Fibroblast of villous mesenchyme (primary cell): ENCODE measurements around the gene PIMREG. TPM values are rescaled to one million over a fixed set of nuclear protein-coding genes. Genes with fewer than 3 reads are reported as not detected.

Source experiments
- DNase-seq: peaks from one replicate; pipeline ENCODE4 v3.0.0-alpha.2; 2010; ENCODE audit warnings: low read depth
- H3K4me3 ChIP-seq: 2 replicates; pipeline ENCODE4 v1.5.1; 2011; ENCODE audit warnings: low read depth, mild to moderate bottlenecking, low read length
- CTCF ChIP-seq: IDR thresholded peaks from 2 replicates; pipeline ENCODE4 v1.5.1; 2012; ENCODE audit warnings: low read depth, mild to moderate bottlenecking, low read length; ENCODE audit not compliant: insufficient read depth
- total RNA-seq: library from RNA; depleted of rRNA; stranded (reverse); fragments of >200 nt; gene quantifications from 2 replicates; pipeline ENCODE4 v1.2.3, GENCODE V29; 2012

Gene PIMREG
- 18.1 and 18.4 TPM in 2 replicates for total RNA-seq

GRCh38 chr17:6443692-6444570, at the start of gene PIMREG:
PIMREG (plus strand) TSS chr17:6444455; CDS start chr17:6445111, 656 bp downstream.
- peak; percentile 91 for DNase-seq
- H3K4me3 ChIP-seq, result peak within 1 kb of the TSS; percentile 77
- TF ChIP-seq CTCF, result no peak

DNA sequence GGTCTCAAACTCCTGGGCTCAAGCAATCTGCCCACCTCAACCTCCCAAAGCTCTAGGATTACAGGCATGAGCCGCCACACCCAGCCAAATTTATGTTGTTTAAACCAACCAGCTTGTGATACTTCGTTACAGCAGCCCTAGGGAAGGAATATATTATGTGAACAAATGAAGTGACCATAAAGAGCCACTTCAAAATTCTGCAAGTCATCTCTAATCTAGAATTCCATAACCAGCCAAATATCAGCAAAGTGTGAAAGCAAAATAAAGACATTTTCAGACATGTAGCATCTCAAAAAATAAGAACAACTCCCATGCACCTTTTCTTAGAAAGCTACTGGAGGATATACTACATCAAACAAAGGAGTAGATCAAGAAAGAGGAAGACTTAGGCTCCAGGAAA, 45.3 kb upstream of the PIMREG start:
- no peak for DNase-seq
- no peak overlapping the region for H3K4me3 ChIP-seq
- TF ChIP-seq CTCF, result no peak

GRCh38 chr17:6402258-6402657, 42.0 kb upstream of the PIMREG start:
- peak; percentile 30 for DNase-seq
- no peak overlapping the region for H3K4me3 ChIP-seq
- TF ChIP-seq CTCF, result no peak

- no peak for DNase-seq
- no peak overlapping the region for H3K4me3 ChIP-seq
- TF ChIP-seq CTCF, result no peak
These were observed 36.0 kb upstream of the PIMREG start for GRCh38 chr17:6408276-6408675.

- H3K4me3 ChIP-seq, result no peak overlapping the region
- no peak for TF ChIP-seq CTCF
- DNase-seq, result no peak
These were observed 35.5 kb upstream of the PIMREG start for GRCh38 chr17:6408735-6409134.

- H3K4me3 ChIP-seq, result no peak overlapping the region
- TF ChIP-seq CTCF, result peak; percentile 54
- DNase-seq, result peak; percentile 50
These were observed 31.2 kb upstream of the PIMREG start for GRCh38 chr17:6413065-6413464.

DNA sequence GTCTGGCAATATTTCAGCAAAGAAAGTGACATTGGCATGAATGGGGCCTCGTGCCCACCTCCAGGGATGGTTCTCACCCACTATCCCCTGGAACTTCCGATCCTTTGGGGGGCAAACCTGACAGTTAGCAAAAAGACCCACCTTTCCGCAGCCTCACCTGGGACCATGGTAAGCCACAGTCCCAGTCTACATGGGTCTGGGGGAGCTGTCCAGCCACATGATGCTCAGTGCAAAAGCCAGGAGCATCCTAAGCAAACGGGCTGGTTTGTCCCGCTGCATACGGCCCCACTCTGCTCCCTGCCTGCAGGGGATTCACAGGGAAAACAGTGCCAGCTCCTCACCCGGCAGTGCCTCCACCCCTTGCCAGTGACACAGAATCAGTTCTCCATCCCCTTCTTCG, 28.6 kb upstream of the PIMREG start:
- H3K4me3 ChIP-seq, result no peak overlapping the region
- no peak for DNase-seq
- TF ChIP-seq CTCF, result no peak
